LoVo (cell line): ENCODE results near the gene MTMR1.

ENCODE experiments used
- DNase-seq: peaks from one replicate; pipeline ENCODE4 v3.0.0-alpha.2; 2016; ENCODE audit warnings: low spot score

MTMR1 gene

DNA sequence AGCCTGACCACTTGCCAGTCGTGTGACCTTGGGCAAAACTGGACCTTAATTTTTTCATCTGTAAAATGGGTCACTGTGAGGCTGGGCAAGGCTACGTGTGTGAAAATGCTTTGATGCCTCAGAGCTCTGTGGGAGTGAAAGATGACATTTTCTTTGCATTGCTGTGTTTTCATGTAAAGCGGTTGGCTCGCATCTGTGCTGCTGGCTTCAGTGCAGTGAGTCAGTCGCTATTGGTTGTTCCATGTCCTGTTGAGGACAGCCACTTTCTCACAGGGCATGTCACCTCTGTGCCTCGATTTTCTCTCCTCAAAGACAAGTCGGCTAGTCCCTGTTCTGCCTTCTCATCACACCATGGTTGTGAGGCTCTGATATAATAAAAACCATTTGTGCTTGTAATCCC lies 4.4 kb downstream of the MTMR1 start:
- DNase-seq: no peak

DNA sequence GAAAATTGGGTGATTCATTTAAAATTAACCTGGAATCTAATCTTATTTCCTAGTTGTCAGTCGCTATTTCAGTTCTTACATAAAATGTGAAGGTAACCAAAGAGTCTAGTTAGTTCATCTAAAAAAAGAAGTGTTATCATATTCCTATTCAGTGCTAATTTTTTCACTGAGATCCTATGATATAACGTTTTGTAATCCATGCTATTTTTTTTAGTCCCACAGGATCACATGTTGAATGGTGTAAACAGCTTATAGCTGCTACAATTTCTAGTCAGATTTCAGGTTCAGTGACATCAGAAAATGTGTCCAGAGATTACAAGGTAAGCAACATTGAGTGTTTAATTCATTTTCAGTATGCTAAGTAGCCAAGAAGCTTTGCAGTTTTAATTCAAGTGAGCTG lies 5.8 kb downstream of the MTMR1 start:
- DNase-seq: no peak

DNA sequence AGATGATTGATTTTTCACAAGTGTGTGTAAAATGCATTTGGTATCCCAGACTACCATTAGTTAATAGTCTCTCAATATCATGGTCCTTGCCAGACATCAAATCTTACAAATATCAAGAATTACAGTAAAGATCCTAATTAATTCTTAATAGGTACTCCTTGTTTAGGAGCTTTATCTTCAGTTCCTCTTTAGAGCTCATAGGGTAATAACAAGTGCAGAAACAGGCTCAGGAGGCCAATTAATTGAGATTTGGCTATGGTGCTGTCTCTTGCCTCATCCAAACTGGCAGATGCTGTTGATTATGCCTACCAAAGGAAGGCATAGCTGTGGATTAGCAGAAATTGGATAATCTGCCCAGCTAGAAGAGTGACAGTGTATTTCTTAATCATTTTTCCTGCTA lies 6.9 kb downstream of the MTMR1 start:
- DNase-seq: no peak

DNA sequence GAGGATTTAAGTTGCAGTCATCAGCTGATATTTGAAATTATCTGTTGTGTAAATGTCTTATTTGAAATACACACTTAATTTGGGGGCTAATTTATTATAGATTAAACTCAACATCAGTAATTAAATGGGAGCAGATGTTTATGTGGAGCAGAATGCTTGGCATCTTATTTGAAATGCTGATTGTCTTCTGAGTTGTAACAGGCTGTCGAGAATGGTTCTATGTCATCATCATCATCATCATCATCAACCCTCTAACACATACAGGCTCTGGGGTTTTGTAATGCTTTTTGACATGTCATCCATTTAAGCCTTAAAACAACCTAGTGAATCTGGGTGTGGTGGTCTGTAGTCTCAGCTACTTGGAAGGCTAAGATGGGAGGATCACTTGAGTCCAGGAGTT lies 8.2 kb downstream of the MTMR1 start:
- DNase-seq: no peak

DNA sequence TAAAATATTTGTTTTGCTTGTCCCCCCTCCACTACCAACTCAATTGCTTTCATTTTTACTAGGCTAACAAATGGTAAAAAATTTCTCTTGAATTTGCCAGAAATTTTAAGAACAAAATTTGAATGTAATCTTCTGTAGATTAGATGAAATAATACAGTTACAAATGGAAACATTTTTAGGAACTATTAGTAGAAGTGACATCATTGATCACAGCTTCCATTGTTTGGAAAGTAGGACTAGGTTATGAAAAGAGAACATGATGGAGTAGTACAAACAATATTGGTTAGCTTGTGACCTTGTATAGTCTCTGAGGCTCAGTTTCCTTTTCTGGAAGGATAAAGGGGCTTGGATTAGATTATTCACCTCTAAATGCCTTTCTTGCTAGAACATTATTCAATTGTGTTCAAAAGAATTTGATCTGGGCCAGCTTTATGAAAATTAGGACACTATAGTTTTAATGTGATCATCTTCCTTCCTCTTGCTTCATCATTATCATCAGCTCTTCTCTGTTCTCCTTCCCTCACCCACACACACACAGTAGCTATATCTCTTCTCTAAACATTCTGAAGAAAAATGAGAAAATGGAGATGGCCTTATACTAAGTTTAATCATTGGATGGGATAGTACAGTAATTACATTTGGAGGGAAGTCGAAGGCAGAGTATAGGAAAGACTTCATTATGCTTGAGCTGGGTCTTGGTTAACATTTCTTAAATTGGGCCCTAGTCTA lies 9.9 kb downstream of the MTMR1 start:
- no peak for DNase-seq

DNA sequence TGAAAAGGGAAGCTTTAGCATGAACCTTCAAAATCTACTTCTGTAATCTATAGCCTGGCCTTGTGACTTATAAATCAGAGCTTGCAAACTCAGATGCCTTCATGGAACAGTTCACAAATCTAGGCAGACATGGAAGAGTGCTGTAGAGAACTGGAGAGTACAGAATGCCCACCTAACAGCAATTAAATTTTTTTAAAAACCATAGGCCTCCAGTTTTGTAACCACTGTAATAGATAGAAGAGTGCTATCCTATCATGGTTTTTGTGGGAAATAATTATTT lies 10.4 kb downstream of the MTMR1 start:
- no peak for DNase-seq

DNA sequence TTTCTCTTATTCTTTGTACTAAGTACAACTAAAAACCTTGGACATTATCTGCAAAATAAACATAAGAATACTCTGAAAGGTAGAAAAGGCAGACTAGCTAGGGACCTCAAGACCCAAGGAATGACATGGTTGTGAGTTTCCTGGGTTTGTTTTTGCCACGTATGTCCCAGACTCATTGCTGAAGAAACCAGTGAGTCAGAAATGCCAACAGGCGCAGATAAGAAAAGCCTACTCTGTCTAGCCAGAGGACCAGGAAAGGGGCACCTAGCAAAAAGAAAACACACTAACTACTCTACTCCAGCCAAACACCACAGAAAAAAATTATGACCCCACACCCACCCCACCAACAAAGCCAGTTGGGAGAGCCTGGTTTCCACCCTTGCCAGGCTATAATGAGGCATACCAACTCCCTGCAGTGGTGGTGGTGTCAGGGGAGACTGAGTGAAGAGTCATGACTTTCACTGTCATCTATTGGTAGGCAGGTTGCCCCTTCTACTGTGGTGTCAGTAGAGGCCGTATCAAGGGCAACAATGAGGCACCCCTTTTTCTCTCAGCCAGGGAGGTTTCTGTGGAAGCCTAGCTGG lies 10.9 kb downstream of the MTMR1 start:
- no peak for DNase-seq

DNA sequence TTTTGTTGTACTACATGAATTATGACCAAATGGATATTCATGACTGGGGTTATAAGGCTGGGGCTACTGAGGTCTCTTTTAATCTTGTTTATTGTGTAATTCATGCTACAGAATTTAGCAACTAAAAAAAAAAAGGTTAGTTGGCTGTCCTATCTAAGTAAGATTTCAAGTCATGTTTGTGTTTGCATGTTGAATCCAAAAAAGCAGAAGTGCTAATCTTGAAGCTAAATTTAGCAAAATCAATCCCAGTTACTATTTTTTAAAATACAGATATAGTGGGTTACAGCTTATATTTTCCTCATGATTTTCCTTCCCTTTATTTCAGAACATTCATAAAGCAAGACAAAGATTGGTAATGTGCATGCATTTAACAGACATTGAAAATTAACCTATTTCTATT lies 19.4 kb downstream of the MTMR1 start:
- no peak for DNase-seq

DNA sequence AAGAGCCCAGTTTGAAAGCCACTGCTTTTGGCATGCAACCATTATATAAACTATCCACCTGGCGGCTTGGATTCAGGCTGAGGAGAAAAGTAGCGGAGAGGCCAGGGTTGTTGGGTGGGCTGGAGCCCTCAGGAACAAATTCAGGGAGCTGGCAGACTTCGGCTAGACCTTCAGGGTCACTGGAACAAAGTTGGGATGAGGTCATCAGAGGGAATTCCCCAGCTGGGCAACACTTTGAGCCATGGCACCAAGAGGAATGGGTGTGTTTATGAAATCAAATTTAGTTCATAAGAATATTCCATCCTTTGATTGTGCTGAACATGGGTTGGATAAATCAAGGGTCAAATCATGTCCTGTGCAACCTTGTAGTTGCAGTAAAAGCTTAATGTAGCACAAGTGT lies 22.0 kb downstream of the MTMR1 start:
- no peak for DNase-seq

DNA sequence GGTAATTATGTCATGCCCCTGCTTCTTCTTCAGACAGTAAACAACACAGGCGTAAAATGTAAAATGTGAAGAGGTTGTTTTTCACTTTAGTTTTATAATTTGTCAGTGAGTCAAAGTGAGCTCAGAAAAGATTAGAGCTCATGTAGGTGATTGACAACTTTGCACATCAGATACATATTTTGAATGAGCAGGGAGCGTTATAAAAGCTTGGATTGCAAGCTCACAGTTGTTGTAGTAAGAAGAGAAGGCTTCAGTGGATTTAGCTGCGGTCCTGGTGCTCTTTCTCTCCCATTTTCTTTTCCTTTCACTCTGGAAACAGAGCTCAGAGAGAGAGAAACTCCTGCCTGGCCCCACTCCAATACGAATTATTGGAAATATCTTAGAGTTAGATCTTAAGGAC lies 26.4 kb downstream of the MTMR1 start:
- DNase-seq: no peak

DNA sequence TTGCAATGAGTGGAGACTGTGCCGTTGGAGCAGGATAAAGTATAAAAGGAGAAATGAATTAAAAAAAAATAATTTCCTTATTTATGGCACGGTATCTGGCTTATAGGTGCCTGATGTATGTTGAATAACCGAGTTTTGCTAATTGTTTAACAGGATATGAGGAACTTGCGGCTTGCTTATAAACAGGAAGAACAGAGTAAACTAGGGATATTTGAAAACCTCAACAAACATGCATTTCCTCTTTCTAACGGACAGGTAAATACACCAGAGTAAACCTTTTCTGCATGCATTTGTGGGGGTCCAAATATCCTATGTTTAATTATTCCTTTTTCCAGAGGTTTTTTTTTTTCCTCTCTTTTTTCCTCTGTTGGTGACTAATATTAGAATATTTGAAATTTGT lies 36.8 kb downstream of the MTMR1 start:
- no peak for DNase-seq

DNA sequence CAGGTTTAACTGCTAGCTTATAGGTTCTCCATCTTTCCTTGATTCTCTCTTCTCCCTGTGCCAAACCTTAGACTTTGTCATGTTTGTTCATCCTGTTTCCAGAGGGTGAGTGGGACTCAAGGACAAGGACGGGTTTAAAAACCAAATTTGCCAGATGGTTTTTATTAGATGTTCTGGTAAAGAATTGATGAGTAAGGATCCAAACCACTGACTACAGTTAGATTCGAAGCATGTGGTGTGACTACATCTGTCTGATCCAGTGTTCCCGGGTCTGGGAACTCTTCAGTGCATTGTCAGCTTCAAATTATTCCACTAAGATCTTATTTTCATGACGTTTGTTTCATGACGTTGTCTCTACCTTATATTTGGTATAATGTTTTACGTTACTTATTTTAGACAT lies 37.5 kb downstream of the MTMR1 start:
- DNase-seq: no peak

DNA sequence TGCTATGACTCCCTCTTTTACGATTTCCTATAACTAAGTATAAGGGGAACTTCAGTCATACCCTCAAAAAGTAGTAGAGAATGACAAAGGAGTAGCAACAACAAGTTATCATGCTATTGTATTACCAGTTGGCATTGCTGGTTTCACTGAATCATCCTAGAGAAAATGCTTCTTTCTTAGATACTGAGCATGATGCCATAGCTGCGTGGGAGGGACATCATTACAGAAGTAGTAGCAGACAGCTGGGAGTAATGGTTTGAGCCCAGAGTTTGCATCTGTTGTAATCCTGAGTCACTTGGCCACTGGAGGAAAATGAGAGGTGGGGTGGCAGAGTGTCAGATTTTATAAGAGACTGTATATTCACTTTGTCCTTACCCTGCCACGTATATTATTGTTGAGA lies 38.6 kb downstream of the MTMR1 start:
- no peak for DNase-seq

DNA sequence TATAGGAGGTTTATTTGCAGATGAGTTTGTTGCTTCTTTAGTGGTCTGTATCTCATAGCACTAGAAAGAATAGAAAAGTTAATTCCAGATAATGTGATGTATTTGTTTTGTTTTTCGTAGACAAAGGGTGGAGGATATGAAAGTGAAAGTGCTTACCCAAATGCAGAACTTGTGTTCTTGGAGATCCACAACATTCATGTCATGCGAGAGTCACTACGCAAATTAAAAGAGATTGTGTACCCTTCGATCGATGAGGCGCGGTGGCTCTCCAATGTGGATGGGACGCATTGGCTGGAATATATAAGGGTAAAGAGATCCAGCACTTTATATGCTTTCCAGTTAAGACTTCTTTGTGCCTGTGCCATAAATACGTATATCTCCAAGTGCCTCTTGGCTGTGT lies 43.3 kb downstream of the MTMR1 start:
- no peak for DNase-seq

DNA sequence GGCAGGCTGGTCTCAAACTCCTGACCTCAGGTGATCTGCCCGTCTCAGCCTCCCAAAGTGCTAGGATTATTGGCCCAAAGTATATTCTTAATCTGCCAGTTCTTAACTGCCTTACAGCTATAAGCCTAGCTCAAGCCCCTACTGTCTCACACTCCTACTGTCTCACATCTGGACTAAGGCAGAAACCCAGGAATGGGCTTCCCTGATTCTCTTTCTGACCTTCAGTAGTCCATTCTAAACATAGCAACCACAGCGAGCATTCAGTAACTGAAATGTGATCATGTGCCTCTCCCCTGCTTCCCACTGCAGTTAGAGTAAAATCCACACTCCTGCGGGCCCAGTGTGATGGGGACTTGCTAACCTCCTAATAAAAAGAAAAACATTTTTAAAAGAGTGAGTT lies 58.9 kb downstream of the MTMR1 start:
- DNase-seq: no peak

DNA sequence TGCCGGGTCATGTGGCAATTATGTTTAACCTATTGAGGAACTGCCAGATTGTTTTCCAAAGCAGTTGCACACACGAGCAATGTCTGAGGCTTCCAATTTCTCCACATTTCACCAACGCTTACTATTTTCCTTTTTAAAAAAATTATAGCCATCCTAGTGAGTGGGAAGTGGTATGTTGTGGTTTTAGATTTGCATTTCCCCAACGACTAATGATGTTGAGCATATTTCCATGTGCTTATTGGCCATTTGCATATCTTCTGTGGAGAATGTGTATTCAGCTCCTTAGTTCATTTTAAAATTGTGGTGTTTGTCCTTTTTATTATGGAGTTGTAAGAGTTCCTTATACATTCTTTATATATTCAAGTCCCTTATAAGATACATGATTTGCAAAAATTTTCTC lies 60.2 kb downstream of the MTMR1 start:
- DNase-seq: no peak

DNA sequence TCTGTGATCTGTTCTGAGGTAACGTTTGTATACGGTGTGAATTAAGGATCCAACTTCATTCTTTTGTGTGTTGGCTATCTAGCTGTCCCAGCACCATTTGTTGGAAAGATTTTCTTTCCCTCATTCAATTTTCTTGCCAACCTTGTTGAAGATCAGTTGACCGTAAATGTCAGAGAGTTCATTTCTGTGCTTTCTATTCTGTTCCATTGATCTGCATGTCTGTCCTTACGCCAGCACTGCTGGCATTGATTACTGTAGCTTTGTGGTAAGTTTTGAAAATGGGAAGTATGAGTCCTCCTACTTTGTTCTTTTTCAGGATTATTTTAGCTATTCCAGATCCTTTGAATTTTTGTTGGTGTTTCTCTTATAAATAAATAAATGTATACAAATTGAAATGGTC lies 60.8 kb downstream of the MTMR1 start:
- DNase-seq: no peak

DNA sequence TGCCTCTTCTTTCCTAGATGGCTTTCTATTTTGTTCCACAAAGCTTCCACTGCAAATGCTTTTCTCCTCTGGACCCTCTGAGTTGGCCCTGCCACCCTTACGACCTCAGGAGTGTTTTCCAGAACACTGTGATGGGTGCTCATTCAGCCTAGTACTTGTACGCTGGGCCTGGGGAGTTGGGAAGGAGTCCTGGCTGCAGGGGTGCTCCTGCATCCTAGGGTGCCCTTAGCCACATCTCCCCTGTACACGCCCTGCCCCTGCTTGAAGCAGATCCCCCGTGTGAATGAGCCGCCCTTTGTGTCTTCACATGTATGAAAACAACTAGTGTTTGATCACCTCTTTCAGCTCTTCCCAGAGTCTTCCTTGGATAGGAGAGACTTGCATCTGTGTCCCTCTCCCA lies 64.2 kb downstream of the MTMR1 start:
- DNase-seq: no peak

DNA sequence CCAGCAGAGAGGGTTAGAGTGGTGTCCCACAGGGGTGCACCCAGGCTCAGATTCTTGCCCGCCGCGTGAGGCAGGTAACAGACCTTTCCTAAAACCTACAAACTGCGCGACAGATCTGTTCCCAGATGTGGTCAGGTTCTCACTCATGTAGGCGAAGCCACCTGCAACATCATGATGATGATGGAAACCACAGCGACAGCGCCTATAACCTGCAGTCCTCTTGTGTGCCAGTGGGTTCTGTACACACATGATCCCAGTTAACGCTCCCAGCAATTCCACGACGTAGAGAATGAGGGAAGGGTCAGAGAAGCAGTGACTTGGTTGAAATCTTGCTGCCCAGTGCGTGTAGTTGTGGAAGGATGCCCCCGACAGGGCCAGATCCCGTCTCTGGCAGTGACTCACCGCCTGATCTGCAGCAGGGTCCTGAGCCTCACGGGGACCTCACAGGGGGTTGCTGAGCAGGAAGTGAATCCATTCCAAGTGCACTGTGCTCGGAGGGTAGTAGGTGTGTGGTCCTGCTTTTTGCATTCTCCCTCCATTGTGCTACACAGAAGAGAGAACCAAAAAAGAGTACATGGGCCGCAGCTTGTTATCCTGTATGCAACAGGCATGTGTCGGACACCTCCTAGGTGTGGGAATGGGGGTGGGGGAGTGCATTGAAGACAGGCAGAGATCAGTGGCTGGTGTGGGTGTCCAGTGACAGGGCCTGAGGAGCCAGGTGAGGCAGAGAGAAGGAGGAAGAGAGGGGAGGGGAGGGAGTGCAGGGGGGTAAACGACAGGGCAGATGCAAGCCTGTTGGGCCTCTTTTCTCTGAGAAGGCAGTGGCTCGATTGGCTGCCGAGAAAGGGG lies 66.6 kb downstream of the MTMR1 start:
- DNase-seq: no peak

DNA sequence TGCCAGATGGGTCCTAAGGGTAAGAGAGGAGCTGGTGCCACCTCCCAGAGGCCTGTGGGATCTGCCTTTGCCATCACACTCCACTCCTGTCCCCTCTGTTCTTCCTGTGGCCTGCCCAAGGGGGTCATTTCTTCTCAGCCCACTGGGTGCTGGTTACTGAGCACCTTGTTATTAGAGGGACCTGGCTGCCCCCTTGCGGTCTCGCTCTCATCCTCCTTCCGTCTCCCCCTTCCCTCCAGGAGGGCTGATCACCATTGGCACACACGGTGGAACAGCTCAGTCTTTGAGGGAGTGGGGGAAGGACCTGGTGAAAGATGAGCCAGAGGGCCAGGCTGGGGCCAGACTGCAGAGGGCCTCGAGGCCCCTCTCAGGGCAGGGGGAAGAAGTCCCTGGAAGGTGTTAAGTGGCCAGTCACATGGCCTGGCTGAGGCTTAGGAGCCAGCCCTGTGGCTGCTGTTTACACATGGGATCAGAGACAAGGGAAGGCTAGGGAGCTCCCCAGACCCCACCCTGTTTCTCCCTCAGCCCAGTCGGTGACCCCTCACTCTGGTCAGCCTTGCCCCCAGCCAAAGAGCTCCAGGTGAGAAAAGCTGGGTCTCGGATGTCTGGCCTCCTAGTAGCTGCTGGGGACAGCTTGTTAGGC lies 68.1 kb downstream of the MTMR1 start:
- DNase-seq: no peak

DNA sequence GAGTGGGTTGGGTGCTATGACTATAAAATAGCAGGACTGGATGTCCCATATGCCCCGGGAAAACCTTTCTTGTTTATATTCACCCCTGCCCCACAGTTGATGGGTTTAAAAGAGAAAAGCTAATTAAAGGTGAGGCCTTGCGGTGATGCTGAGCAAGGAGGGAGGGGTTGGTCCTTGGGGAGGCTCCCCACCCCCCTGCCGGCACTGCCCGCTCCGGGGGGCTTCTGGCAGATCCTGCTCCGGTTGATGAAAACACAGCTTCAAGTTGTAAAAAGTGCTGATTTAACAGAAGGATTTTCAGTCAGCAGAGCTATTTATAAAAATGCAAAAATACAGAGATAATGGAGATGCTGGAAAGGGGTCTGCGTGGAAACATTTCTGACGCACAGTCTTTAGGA lies 68.6 kb downstream of the MTMR1 start:
- no peak for DNase-seq

DNA sequence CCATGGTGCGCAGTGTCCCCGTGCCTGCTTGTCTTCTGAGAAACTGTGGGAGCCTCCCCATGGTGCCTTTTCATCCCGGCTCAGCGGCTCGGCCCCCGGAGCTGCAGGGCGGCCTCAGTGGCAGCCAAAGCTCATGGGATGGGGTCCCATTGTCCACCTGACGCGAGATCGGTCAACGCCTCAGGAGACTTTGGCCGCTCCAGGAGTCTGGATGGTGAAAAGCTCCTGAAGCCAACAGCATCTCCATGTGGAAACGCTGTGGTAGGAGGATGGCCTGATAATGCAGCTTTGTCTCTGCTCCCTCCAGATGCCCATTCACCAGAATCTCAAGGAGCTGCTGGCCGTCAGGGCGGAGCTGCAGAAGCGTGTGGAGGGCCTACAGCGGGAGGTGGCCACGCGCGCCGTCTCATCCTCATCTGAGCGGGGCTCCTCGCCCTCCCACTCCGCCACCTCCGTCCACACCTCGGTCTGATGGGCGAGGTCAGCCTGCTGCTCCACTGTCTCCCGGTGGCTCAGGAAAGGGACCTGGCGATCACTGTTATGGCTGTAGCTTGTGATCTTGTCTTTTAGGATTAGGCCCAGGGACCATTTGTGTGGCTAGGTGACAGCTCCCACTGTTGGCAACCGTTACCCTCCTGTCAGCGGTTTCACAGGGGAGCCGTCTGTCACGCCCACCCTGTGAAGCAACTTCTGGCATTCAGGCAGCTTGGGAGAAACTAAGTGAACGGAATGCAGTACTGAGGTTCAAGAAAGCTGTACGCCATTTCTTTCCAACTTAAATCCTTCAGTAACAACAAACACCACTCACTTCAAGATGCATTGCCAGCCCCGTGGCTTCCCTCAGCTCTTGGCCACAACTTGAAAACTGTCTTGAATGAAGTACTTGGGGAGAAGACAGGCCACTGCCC lies 69.3 kb downstream of the MTMR1 start:
- DNase-seq: no peak
